ENCODE measurements around the gene SDC3.
A peak's percentile ranks its signal among the peaks of the same experiment; 100 is the strongest.

SDC3 gene

GRCh38 chr1:30850607-30851006 lies 58.0 kb downstream of the SDC3 start:
- H3K4me1 ChIP-seq (ENCODE audit: control insufficient read depth, insufficient read depth, low read depth, low read length), result peaks cover 16% of the 10 kb centered on the region
- H2BK5ac ChIP-seq (ENCODE audit: low read depth, low read length, poor library complexity, severe bottlenecking), result no peak overlapping the region
- no peak overlapping the region for H3K4ac ChIP-seq (ENCODE audit: low read depth in 1 of 2, low read length in 2 of 2)
- no peak overlapping the region for H3K23ac ChIP-seq (ENCODE audit: low read length in 2 of 2)
- no peak overlapping the region for H2BK12ac ChIP-seq (ENCODE audit: low read length in 2 of 2)
- DNase-seq, result no peak
- H3K14ac ChIP-seq (ENCODE audit: low read length in 2 of 2), result no peak overlapping the region
- H4K8ac ChIP-seq (ENCODE audit: low read length), result no peak overlapping the region
- H3K36me3 ChIP-seq (ENCODE audit: control insufficient read depth in 1 of 2, insufficient read depth in 2 of 2, low read depth in 1 of 2, low read length in 2 of 2), result no peaks in the 10 kb centered on the region
- no peak overlapping the region for H3K27ac ChIP-seq (ENCODE audit: low read length, poor library complexity, severe bottlenecking)
- no peak overlapping the region for H4K91ac ChIP-seq (ENCODE audit: low read length)
- 93% methylated on average over 2 of the region's 2 CpGs for WGBS
- H3K4me3 ChIP-seq (ENCODE audit: insufficient read depth in 1 of 2, low read depth in 1 of 2, low read length in 2 of 2), result no peak overlapping the region
- H3K4me2 ChIP-seq (ENCODE audit: low read length, poor library complexity, severe bottlenecking), result no peak overlapping the region
- no peak overlapping the region for H3K9ac ChIP-seq (ENCODE audit: low read length)
- H3K27me3 ChIP-seq (ENCODE audit: control insufficient read depth in 1 of 2, insufficient read depth in 1 of 2, low read length in 2 of 2), result peaks cover 0 to 61% of the 10 kb centered on the region in 2 experiments
- H3K9me3 ChIP-seq (ENCODE audit: control insufficient read depth, low read length), result no peaks in the 10 kb centered on the region
- H2BK15ac ChIP-seq (ENCODE audit: low read depth, poor library complexity, severe bottlenecking), result no peak overlapping the region
- H2BK120ac ChIP-seq (ENCODE audit: low read depth, low read length), result no peak overlapping the region
- no peak overlapping the region for H2AFZ ChIP-seq (ENCODE audit: low read depth, low read length)
- H3K18ac ChIP-seq (ENCODE audit: low read depth in 1 of 2, low read length in 2 of 2), result no peak overlapping the region
- no peak overlapping the region for H2AK5ac ChIP-seq (ENCODE audit: low read length, severe bottlenecking)
- no peaks in the 10 kb centered on the region for H3K79me1 ChIP-seq (replicated peaks; ENCODE audit: low read length, poor library complexity, severe bottlenecking)

GRCh38 chr1:30848130-30848529 lies 60.4 kb downstream of the SDC3 start:
- no peak overlapping the region for H3K14ac ChIP-seq (ENCODE audit: low read length in 2 of 2)
- no peak overlapping the region for H2AK5ac ChIP-seq (ENCODE audit: low read length, severe bottlenecking)
- no peak overlapping the region for H3K9ac ChIP-seq (ENCODE audit: low read length)
- peak overlapping the region in 1 of 2 experiments; percentile 68 for H2BK12ac ChIP-seq (ENCODE audit: low read length in 2 of 2)
- H4K8ac ChIP-seq (ENCODE audit: low read length), result no peak overlapping the region
- no peak overlapping the region for H3K4me2 ChIP-seq (ENCODE audit: low read length, poor library complexity, severe bottlenecking)
- H3K4me3 ChIP-seq (ENCODE audit: insufficient read depth in 1 of 2, low read depth in 1 of 2, low read length in 2 of 2), result no peak overlapping the region
- H3K4ac ChIP-seq (ENCODE audit: low read depth in 1 of 2, low read length in 2 of 2), result peak overlapping the region; percentile 7 to 55
- peak overlapping the region in 1 of 2 experiments; percentile 92 for H3K18ac ChIP-seq (ENCODE audit: low read depth in 1 of 2, low read length in 2 of 2)
- no peak overlapping the region for H3K27ac ChIP-seq (ENCODE audit: low read length, poor library complexity, severe bottlenecking)
- H3K9me3 ChIP-seq (ENCODE audit: control insufficient read depth, low read length), result no peaks in the 10 kb centered on the region
- H3K79me1 ChIP-seq (replicated peaks; ENCODE audit: low read length, poor library complexity, severe bottlenecking), result no peaks in the 10 kb centered on the region
- H4K91ac ChIP-seq (ENCODE audit: low read length), result peak overlapping the region; percentile 47
- no peak overlapping the region for H2BK5ac ChIP-seq (ENCODE audit: low read depth, low read length, poor library complexity, severe bottlenecking)
- no peak overlapping the region for H2BK15ac ChIP-seq (ENCODE audit: low read depth, poor library complexity, severe bottlenecking)
- H3K27me3 ChIP-seq (ENCODE audit: control insufficient read depth in 1 of 2, insufficient read depth in 1 of 2, low read length in 2 of 2), result peaks cover 0 to 81% of the 10 kb centered on the region in 2 experiments
- no peak overlapping the region for H3K23ac ChIP-seq (ENCODE audit: low read length in 2 of 2)
- no peaks in the 10 kb centered on the region for H3K36me3 ChIP-seq (ENCODE audit: control insufficient read depth in 1 of 2, insufficient read depth in 2 of 2, low read depth in 1 of 2, low read length in 2 of 2)
- WGBS, result 95% methylated on average over 5 of the region's 5 CpGs
- peaks cover 16% of the 10 kb centered on the region for H3K4me1 ChIP-seq (ENCODE audit: control insufficient read depth, insufficient read depth, low read depth, low read length)
- H2BK120ac ChIP-seq (ENCODE audit: low read depth, low read length), result no peak overlapping the region
- no peak for DNase-seq
- H2AFZ ChIP-seq (ENCODE audit: low read depth, low read length), result no peak overlapping the region

- Histone ChIP-seq H3K27ac (ENCODE audit: low read length, poor library complexity, severe bottlenecking) (no peak overlapping the region), H2AFZ (ENCODE audit: low read depth, low read length) (peak overlapping the region; percentile 78), H2BK5ac (ENCODE audit: low read depth, low read length, poor library complexity, severe bottlenecking) (no peak overlapping the region), H4K8ac (ENCODE audit: low read length) (peak overlapping the region; percentile 74), H3K4me2 (ENCODE audit: low read length, poor library complexity, severe bottlenecking) (no peak overlapping the region), H3K23ac (ENCODE audit: low read length in 2 of 2) (no peak overlapping the region), H3K9me3 (ENCODE audit: control insufficient read depth, low read length) (no peaks in the 10 kb centered on the region), H2BK15ac (ENCODE audit: low read depth, poor library complexity, severe bottlenecking) (peak overlapping the region; percentile 2), H3K14ac (ENCODE audit: low read length in 2 of 2) (peak overlapping the region in 1 of 2 experiments; percentile 81), H3K27me3 (ENCODE audit: control insufficient read depth in 1 of 2, insufficient read depth in 1 of 2, low read length in 2 of 2) (peaks cover 0 to 86% of the 10 kb centered on the region in 2 experiments), H2BK120ac (ENCODE audit: low read depth, low read length) (no peak overlapping the region), H3K36me3 (ENCODE audit: control insufficient read depth in 1 of 2, insufficient read depth in 2 of 2, low read depth in 1 of 2, low read length in 2 of 2) (no peaks in the 10 kb centered on the region), H3K4ac (ENCODE audit: low read depth in 1 of 2, low read length in 2 of 2) (peak overlapping the region; percentile 7 to 85), H4K91ac (ENCODE audit: low read length) (peak overlapping the region; percentile 59), H3K4me3 (ENCODE audit: insufficient read depth in 1 of 2, low read depth in 1 of 2, low read length in 2 of 2) (no peak overlapping the region), H3K18ac (ENCODE audit: low read depth in 1 of 2, low read length in 2 of 2) (peak overlapping the region; percentile 14 to 92), H3K9ac (ENCODE audit: low read length) (no peak overlapping the region), H3K4me1 (ENCODE audit: control insufficient read depth, insufficient read depth, low read depth, low read length) (peaks cover 19% of the 10 kb centered on the region), H3K79me1 (replicated peaks; ENCODE audit: low read length, poor library complexity, severe bottlenecking) (no peaks in the 10 kb centered on the region), H2BK12ac (ENCODE audit: low read length in 2 of 2) (peak overlapping the region in 1 of 2 experiments; percentile 73), H2AK5ac (ENCODE audit: low read length, severe bottlenecking) (peak overlapping the region; percentile 59)
- WGBS, result 44% methylated on average over 13 of the region's 17 CpGs
- DNase-seq, result peak; percentile 81
These were observed 61.1 kb downstream of the SDC3 start for GRCh38 chr1:30847358-30847972.

- H2BK120ac ChIP-seq (ENCODE audit: low read depth, low read length), result no peak overlapping the region
- DNase-seq, result no peak
- H2AK5ac ChIP-seq (ENCODE audit: low read length, severe bottlenecking), result no peak overlapping the region
- H2AFZ ChIP-seq (ENCODE audit: low read depth, low read length), result no peak overlapping the region
- no peak overlapping the region for H3K23ac ChIP-seq (ENCODE audit: low read length in 2 of 2)
- no peaks in the 10 kb centered on the region for H3K36me3 ChIP-seq (ENCODE audit: control insufficient read depth in 1 of 2, insufficient read depth in 2 of 2, low read depth in 1 of 2, low read length in 2 of 2)
- peak overlapping the region; percentile 14 to 92 for H3K18ac ChIP-seq (ENCODE audit: low read depth in 1 of 2, low read length in 2 of 2)
- H2BK15ac ChIP-seq (ENCODE audit: low read depth, poor library complexity, severe bottlenecking), result no peak overlapping the region
- H3K4me3 ChIP-seq (ENCODE audit: insufficient read depth in 1 of 2, low read depth in 1 of 2, low read length in 2 of 2), result no peak overlapping the region
- H3K4me1 ChIP-seq (ENCODE audit: control insufficient read depth, insufficient read depth, low read depth, low read length), result peaks cover 16% of the 10 kb centered on the region
- no peak overlapping the region for H3K4me2 ChIP-seq (ENCODE audit: low read length, poor library complexity, severe bottlenecking)
- WGBS, result 94% methylated on average over 6 of the region's 6 CpGs
- H3K14ac ChIP-seq (ENCODE audit: low read length in 2 of 2), result no peak overlapping the region
- no peak overlapping the region for H2BK5ac ChIP-seq (ENCODE audit: low read depth, low read length, poor library complexity, severe bottlenecking)
- H2BK12ac ChIP-seq (ENCODE audit: low read length in 2 of 2), result peak overlapping the region; percentile 44 to 67
- H3K4ac ChIP-seq (ENCODE audit: low read depth in 1 of 2, low read length in 2 of 2), result no peak overlapping the region
- H4K8ac ChIP-seq (ENCODE audit: low read length), result peak overlapping the region; percentile 74
- H3K27ac ChIP-seq (ENCODE audit: low read length, poor library complexity, severe bottlenecking), result no peak overlapping the region
- peaks cover 0 to 94% of the 10 kb centered on the region in 2 experiments for H3K27me3 ChIP-seq (ENCODE audit: control insufficient read depth in 1 of 2, insufficient read depth in 1 of 2, low read length in 2 of 2)
- H3K9ac ChIP-seq (ENCODE audit: low read length), result no peak overlapping the region
- H3K79me1 ChIP-seq (replicated peaks; ENCODE audit: low read length, poor library complexity, severe bottlenecking), result no peaks in the 10 kb centered on the region
- H4K91ac ChIP-seq (ENCODE audit: low read length), result no peak overlapping the region
- no peaks in the 10 kb centered on the region for H3K9me3 ChIP-seq (ENCODE audit: control insufficient read depth, low read length)
These were observed 62.0 kb downstream of the SDC3 start for GRCh38 chr1:30846587-30846986.

Data from mesenchymal stem cell (in vitro differentiated cells and primary cell).